Omental fat pad (tissue), 4 donors: ENCODE data around the gene FIBCD1. TPM values are rescaled to one million over a fixed set of nuclear protein-coding genes. Genes with fewer than 3 reads are reported as not detected.

Source experiments
- ATAC-seq: fragments of 150-250 bp; one replicate; pipeline ENCODE4 v1.9.1; 2016; ENCODE audit warnings: mild to moderate bottlenecking, moderate library complexity; ENCODE audit not compliant: low FRiP score
- DNase-seq: peaks from one replicate; pipeline ENCODE4 v3.0.0-alpha.2; 2019; ENCODE audit warnings: low spot score
- CTCF ChIP-seq, 3 donors: fragments of 450-650 bp; IDR thresholded peaks; one replicate each; pipeline ENCODE4 v1.5.1; 2016 to 2017; ENCODE audit warnings: antibody characterized with exemption in 3 of 3, mild to moderate bottlenecking in 3 of 3, moderate library complexity in 2 of 3
- total RNA-seq, 4 donors: library from RNA; depleted of rRNA; stranded (reverse); fragments of >200 nt; gene quantifications; one replicate each; pipeline ENCODE4 v1.1.0, GENCODE V29; 2016

Gene FIBCD1
- total RNA-seq, 4 donors from 2014 or later = 1.6 TPM; not detected in 3

GRCh38 chr9:130945173-130945572 lies 6.1 kb upstream of the FIBCD1 start:
- no peak for DNase-seq
- TF ChIP-seq CTCF (IDR thresholded peaks at IDR 0.05) = no peak
- no peak for ATAC-seq

- ATAC-seq (no peak), DNase-seq (no peak)
- TF ChIP-seq CTCF (IDR thresholded peaks at IDR 0.05) = no peak
Measured at GRCh38 chr9:130944510-130945058, 5.5 kb upstream of the FIBCD1 start.

- ATAC-seq = no peak
- DNase-seq = no peak
- TF ChIP-seq CTCF (IDR thresholded peaks at IDR 0.05) = no peak
Measured at GRCh38 chr9:130943777-130944176, 4.7 kb upstream of the FIBCD1 start.

- no peak for DNase-seq
- ATAC-seq = no peak
Measured at GRCh38 chr9:130943221-130943620, 4.2 kb upstream of the FIBCD1 start.

GRCh38 chr9:130942679-130943078 lies 3.6 kb upstream of the FIBCD1 start:
- DNase-seq = no peak
- TF ChIP-seq CTCF (IDR thresholded peaks at IDR 0.05) = no peak
- ATAC-seq = no peak

More at GRCh38 chr9:130943221-130943620, 4.2 kb upstream of the FIBCD1 start:
- no peak for TF ChIP-seq CTCF (IDR thresholded peaks at IDR 0.05)

- no peak for ATAC-seq
- TF ChIP-seq CTCF (IDR thresholded peaks at IDR 0.05) = no peak
- no peak for DNase-seq
Measured at GRCh38 chr9:130942084-130942483, 3.0 kb upstream of the FIBCD1 start.
